ENCODE results near the gene CRELD2.

GRCh38 chr22:49904040-49904369 is 14.4 kb upstream of the CRELD2 start:
- TF ChIP-seq POLR2A (IDR thresholded peaks at IDR 0.05; ENCODE audit: low read depth, low read length): no peak
- no peak for TF ChIP-seq CTCF (conservative IDR thresholded peaks at IDR 0.05; ENCODE audit: low read depth, low read length)
- no peak for TF ChIP-seq NFE2L2 (IDR thresholded peaks at IDR 0.05; ENCODE audit: low read depth, low read length)

All from IMR-90 (cell line).